WI38 (cell line): ENCODE results near the gene ALDH16A1.

Experiments
- H3K4me3 ChIP-seq: 2 replicates; pipeline ENCODE4 v1.5.1; 2011; ENCODE audit warnings: low read depth, mild to moderate bottlenecking, control low read depth, low read length
- TF ChIP-seq, protein P1 (sequence below): IDR thresholded peaks from 2 replicates; pipeline ENCODE4 v1.5.1; 2012; ENCODE audit warnings: low read depth, mild to moderate bottlenecking, control low read depth, low read length

ALDH16A1 gene

GRCh38 chr19:49419173-49419572 lies 33.9 kb upstream of the ALDH16A1 start:
- TF ChIP-seq, protein P1, sequence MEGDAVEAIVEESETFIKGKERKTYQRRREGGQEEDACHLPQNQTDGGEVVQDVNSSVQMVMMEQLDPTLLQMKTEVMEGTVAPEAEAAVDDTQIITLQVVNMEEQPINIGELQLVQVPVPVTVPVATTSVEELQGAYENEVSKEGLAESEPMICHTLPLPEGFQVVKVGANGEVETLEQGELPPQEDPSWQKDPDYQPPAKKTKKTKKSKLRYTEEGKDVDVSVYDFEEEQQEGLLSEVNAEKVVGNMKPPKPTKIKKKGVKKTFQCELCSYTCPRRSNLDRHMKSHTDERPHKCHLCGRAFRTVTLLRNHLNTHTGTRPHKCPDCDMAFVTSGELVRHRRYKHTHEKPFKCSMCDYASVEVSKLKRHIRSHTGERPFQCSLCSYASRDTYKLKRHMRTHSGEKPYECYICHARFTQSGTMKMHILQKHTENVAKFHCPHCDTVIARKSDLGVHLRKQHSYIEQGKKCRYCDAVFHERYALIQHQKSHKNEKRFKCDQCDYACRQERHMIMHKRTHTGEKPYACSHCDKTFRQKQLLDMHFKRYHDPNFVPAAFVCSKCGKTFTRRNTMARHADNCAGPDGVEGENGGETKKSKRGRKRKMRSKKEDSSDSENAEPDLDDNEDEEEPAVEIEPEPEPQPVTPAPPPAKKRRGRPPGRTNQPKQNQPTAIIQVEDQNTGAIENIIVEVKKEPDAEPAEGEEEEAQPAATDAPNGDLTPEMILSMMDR = no peak
- H3K4me3 ChIP-seq = no peak overlapping the region

DNA sequence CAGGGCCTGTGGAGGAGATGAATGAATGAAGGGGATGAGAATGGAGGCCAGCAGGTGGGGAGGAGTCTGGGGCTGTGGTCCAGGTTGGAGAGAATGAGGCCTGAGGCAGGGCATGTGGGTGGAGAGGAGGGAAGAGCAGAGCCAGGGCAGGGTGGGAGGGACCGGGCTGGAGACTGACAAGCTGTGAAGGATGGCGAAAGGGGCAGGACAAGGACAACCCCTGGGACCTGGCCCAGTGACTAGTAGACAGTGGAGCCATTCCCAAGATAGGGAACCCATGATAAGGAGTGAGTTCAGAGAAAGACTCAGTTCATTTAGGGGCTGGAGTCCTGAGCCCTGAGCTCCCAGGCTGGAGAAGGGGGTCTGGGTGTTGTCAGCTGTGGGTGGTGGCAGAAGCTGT lies 32.8 kb upstream of the ALDH16A1 start:
- TF ChIP-seq, protein P1 = no peak
- H3K4me3 ChIP-seq = no peak overlapping the region

DNA sequence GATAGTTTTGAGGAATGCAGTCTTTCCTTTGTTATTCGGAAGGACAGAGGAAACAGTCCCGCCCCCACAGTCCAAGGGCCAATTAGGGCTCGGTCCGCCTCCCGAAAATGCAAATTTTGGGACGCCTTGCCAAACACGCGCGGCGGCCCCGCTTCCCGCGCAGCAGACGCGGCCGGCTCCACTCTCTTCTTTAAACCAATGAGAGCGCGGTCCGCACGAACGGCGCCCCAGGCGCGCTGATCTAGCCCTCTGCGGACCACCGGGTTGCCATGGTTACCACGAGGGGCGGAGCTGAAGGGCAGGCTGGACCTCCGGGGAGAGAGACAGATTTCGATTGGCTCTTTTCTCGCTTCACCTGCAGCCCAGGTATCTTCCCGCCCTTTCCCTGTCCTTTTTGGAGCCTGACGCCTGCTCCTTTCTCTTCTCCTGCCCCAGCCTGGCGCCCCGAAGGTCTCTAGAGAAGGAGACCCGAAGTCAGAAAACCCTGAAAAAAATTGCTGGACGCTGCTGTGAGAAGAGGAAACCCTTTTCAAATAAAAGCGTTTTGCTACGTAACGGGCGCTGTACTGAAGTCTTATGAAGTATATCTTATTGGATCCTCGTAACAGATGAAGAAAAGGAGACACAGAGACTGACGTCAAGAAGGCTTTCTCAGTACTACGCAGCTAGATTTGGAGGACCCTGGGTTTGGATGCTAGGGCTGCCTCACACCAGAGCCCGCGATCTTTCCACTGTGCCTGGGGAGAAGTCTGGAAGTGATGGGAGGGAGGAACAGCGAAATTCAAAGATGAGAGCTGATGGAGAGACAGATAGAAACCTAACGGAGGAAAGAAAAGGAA lies 31.8 kb upstream of the ALDH16A1 start:
- H3K4me3 ChIP-seq = no peak overlapping the region
- TF ChIP-seq, protein P1 = no peak

- TF ChIP-seq, protein P1 = no peak
- no peak overlapping the region for H3K4me3 ChIP-seq
Observed at GRCh38 chr19:49421878-49422202, 31.2 kb upstream of the ALDH16A1 start.

DNA sequence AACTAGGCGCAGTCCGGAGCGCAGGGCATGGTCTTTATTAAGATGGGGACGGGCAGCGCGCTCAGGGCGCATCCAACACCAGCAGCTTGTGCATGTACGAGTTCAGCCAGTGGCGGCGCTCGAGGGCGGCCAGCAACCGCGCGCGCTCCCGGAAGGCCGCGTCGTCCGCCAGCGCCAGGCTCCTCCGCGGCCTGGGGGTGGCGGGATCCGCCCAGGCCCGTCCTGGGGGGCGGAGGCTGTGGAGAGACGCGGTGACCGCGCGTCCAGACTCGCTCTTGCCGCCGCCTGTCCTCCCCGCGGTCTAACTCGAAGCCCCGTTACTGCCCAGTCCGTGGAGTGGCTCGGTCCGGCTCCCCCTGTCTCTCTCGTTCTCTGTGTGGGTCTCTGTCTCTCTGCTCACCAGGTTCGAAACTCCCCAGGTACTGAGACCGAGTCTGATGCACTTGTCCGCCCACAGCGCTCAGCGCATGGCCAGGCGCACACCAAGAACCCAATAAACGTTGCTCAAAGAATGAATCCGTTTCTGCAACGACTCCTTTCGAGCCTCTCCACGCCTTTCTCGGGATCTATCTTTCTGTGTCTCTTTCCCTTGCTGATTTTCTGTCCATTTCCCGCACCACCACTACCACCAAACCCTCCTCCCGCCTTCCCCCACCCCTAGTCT lies 30.5 kb upstream of the ALDH16A1 start:
- TF ChIP-seq, protein P1 = no peak
- no peak overlapping the region for H3K4me3 ChIP-seq

- no peak within 1 kb of the TSS for H3K4me3 ChIP-seq
- TF ChIP-seq, protein P1 = no peak
Observed at GRCh38 chr19:49423071-49423984, 29.7 kb upstream of the ALDH16A1 start, which contains the start of gene PTH2. TSS of gene PTH2 (minus strand) at chr19:49423441. CDS start at chr19:49423339, 102 bp downstream.
